Lower lobe of right lung (tissue), 2 donors: ENCODE measurements around the gene MYO5A. TPM values are rescaled to one million over a fixed set of nuclear protein-coding genes. Genes with fewer than 3 reads are reported as not detected.

Experiments
- ATAC-seq, 2 donors: fragments of 200-7000 bp; cut with Tn5 transposase; one replicate each; pipeline ENCODE4 v1.9.1; 2020 to 2022; ENCODE audit warnings: mild to moderate bottlenecking in 2 of 2, moderate library complexity in 2 of 2
- DNase-seq: peaks from one replicate; pipeline ENCODE4 v3.0.0-alpha.2; 2020
- H3K27ac ChIP-seq: fragments of 200-600 bp; one replicate; pipeline ENCODE4 v1.8.0; 2022
- H3K27me3 ChIP-seq: fragments of 200-600 bp; one replicate; pipeline ENCODE4 v1.8.0; 2022; ENCODE audit warnings: low read depth
- H3K36me3 ChIP-seq: fragments of 200-600 bp; one replicate; pipeline ENCODE4 v1.8.0; 2022; ENCODE audit warnings: mild to moderate bottlenecking
- H3K4me1 ChIP-seq: fragments of 200-600 bp; one replicate; pipeline ENCODE4 v1.8.0; 2022
- H3K4me3 ChIP-seq: fragments of 200-600 bp; one replicate; pipeline ENCODE4 v1.8.0; 2022; ENCODE audit warnings: mild to moderate bottlenecking
- H3K9me3 ChIP-seq: fragments of 200-600 bp; one replicate; pipeline ENCODE4 v1.8.0; 2022
- intact Hi-C: fragments of 100-400 bp; cut with DNase I; formaldehyde crosslinking; loops from one replicate; pipeline ENCODE4 v1.11.0; 2022
- total RNA-seq: library from RNA; stranded (reverse); fragmentation: NEBNext Ultra II Directional; extraction: Animal tissue kit (Norgen Biotek cat#: 25700); gene quantifications from one replicate; pipeline ENCODE4 v1.2.1, GENCODE V29; 2021
- TF ChIP-seq, protein P1 (sequence below): fragments of 200-600 bp; IDR thresholded peaks from one replicate; pipeline ENCODE4 v1.8.0; 2022; ENCODE audit warnings: antibody characterized with exemption, mild to moderate bottlenecking
- donor health status: DM: no; HTN: yes; CAD: no; lungs with severe emphysema.

MYO5A gene
- total RNA-seq, 1 donor from 2014 or later = 36.1 TPM

- Histone ChIP-seq H3K27me3 (no peaks in the 10 kb centered on the region), H3K9me3 (no peaks in the 10 kb centered on the region), H3K36me3 (no peaks in the 10 kb centered on the region), H3K4me3 (no peak overlapping the region), H3K4me1 (no peaks in the 10 kb centered on the region), H3K27ac (no peak overlapping the region)
- no peak for DNase-seq
- ATAC-seq = no peak
- TF ChIP-seq, protein P1, sequence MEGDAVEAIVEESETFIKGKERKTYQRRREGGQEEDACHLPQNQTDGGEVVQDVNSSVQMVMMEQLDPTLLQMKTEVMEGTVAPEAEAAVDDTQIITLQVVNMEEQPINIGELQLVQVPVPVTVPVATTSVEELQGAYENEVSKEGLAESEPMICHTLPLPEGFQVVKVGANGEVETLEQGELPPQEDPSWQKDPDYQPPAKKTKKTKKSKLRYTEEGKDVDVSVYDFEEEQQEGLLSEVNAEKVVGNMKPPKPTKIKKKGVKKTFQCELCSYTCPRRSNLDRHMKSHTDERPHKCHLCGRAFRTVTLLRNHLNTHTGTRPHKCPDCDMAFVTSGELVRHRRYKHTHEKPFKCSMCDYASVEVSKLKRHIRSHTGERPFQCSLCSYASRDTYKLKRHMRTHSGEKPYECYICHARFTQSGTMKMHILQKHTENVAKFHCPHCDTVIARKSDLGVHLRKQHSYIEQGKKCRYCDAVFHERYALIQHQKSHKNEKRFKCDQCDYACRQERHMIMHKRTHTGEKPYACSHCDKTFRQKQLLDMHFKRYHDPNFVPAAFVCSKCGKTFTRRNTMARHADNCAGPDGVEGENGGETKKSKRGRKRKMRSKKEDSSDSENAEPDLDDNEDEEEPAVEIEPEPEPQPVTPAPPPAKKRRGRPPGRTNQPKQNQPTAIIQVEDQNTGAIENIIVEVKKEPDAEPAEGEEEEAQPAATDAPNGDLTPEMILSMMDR = no peak
- intact Hi-C loops = no loop called here
Measured at GRCh38 chr15:52415628-52416027, 113.1 kb downstream of the MYO5A start.

- no peaks in the 10 kb centered on the region for H3K27me3 ChIP-seq
- ATAC-seq (no peak), DNase-seq (no peak)
- H3K9me3 ChIP-seq = no peaks in the 10 kb centered on the region
- TF ChIP-seq, protein P1 = no peak
- H3K4me3 ChIP-seq = no peak overlapping the region
- intact Hi-C loops = no loop called here
- no peaks in the 10 kb centered on the region for H3K4me1 ChIP-seq
- no peaks in the 10 kb centered on the region for H3K36me3 ChIP-seq
- H3K27ac ChIP-seq = no peak overlapping the region
Measured at GRCh38 chr15:52414936-52415335, 113.7 kb downstream of the MYO5A start.

GRCh38 chr15:52408823-52409222, 119.9 kb downstream of the MYO5A start:
- Histone ChIP-seq H3K4me1 (no peaks in the 10 kb centered on the region), H3K27ac (no peak overlapping the region), H3K27me3 (no peaks in the 10 kb centered on the region), H3K4me3 (no peak overlapping the region), H3K36me3 (peaks cover 6% of the 10 kb centered on the region), H3K9me3 (no peaks in the 10 kb centered on the region)
- TF ChIP-seq, protein P1 = no peak
- DNase-seq (no peak), ATAC-seq (no peak)
- intact Hi-C loops = no loop called here

DNA sequence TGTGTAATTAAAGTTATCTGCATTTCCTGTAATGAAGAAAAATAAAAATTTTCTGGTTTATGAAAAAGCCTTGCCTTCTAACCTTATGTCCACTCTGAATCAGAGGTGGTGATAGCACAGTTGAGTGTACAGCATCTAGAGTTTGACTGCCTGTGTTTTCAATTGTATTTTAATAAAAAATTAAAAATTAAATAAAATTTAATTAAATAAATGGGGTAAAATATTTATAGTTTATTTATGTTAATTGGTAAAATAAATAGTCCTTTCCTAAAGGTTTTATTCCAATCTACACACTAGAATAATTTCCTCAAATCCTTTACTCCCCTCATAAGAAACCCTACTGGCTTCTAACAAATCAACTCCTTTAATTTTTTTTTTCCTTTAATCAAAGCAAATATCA, 121.3 kb downstream of the MYO5A start:
- H3K36me3 ChIP-seq = peaks cover 6% of the 10 kb centered on the region
- intact Hi-C loops = no loop called here
- no peak for DNase-seq
- H3K27me3 ChIP-seq = no peaks in the 10 kb centered on the region
- no peak overlapping the region for H3K4me3 ChIP-seq
- ATAC-seq = no peak
- no peaks in the 10 kb centered on the region for H3K4me1 ChIP-seq
- no peaks in the 10 kb centered on the region for H3K9me3 ChIP-seq
- H3K27ac ChIP-seq = no peak overlapping the region
- TF ChIP-seq, protein P1 = no peak

DNA sequence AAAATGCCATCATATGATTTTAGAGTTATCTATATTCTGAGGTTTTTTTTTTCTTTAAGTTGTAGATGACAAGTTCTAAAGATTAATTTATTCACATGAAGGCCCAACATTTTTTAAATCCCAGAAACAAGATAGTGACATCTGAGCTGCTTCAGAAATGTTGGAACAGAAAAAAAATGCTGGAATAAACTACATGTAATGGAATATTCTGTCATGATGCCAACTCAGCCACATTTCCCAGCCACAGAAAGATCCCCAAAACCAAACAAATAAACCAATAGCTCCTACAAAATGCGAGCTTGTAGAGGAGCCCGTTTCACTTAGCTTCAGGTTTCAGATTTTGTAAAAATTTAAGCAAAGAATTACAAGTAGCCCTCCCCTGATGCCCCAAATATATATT, 122.1 kb downstream of the MYO5A start:
- H3K36me3 ChIP-seq = peaks cover 6% of the 10 kb centered on the region
- TF ChIP-seq, protein P1 = no peak
- DNase-seq = no peak
- H3K4me3 ChIP-seq = no peak overlapping the region
- intact Hi-C loops = no loop called here
- H3K27ac ChIP-seq = no peak overlapping the region
- no peaks in the 10 kb centered on the region for H3K4me1 ChIP-seq
- no peaks in the 10 kb centered on the region for H3K9me3 ChIP-seq
- no peak for ATAC-seq
- H3K27me3 ChIP-seq = no peaks in the 10 kb centered on the region

DNA sequence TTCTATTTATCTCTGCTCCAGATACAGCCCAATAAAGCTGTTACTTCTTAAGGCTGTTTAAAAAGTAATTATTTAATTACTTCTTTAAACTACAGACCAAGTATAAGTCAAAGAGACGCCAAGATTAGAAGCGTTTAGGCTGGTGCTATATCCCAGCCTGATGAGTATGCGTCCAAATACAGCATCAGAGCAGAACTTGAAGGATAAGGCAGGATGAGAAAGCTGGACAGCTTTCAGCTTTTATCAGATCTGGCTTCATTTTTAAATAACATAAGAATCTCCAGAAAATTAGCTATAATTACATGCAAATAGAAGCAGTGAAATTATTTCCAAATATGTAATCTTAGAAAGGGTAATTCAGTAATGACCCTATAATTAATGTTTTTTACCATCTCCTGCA, 122.8 kb downstream of the MYO5A start:
- Histone ChIP-seq H3K4me1 (no peaks in the 10 kb centered on the region), H3K36me3 (peaks cover 6% of the 10 kb centered on the region), H3K4me3 (no peak overlapping the region), H3K9me3 (no peaks in the 10 kb centered on the region), H3K27ac (no peak overlapping the region), H3K27me3 (no peaks in the 10 kb centered on the region)
- intact Hi-C loops = no loop called here
- TF ChIP-seq, protein P1 = no peak
- no peak for DNase-seq
- no peak for ATAC-seq
